ENCODE results near the gene TIMM17A.
"Not testable (repeated sequence)": the region's sequence is repeated elsewhere in the genome, so short reads cannot be mapped to it uniquely, and the experiment has no call there.

The TIMM17A gene

DNA sequence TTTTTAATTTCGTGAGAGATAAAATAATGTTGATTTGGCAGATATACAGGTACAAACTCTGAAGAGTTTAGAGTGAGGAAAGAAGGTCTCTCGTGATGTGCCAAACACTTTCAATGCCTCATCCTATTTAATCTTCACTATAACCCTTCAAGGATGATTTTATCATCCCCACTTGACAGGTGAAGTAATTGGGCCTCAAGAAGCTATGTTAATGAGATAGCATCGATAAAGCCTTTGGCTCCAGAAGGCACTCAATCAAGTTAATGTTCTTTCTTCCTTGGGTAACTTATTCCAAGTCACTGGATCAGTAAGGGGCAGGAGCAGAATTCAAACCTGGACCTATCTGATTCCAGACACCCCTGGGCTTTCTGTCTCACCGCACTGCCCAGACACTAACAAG, 16.2 kb upstream of the TIMM17A start:
- H3K27ac ChIP-seq = no peak overlapping the region
- no peak for DNase-seq (ENCODE audit: low read depth, low spot score)

DNA sequence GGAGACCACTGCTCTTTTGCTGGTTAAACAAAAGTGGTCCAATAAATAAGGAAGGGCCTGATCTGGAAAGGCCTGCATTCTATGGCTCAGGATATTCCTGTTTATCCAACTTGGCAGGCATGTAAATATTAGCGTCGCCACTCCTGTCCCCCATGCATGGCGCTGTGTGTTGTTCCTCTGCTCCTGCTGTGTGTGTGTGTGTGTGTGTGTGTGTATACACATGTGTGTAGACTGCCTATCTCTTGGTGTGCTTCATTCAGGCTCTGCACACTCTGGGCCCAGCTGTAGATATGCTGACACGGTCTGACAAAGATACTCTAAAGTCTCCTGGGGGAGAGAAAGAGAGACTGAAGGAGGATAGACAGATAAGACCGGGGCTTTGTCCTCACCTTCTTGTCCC, 15.7 kb upstream of the TIMM17A start:
- no peak for DNase-seq (ENCODE audit: low read depth, low spot score)
- H3K27ac ChIP-seq = no peak overlapping the region

DNA sequence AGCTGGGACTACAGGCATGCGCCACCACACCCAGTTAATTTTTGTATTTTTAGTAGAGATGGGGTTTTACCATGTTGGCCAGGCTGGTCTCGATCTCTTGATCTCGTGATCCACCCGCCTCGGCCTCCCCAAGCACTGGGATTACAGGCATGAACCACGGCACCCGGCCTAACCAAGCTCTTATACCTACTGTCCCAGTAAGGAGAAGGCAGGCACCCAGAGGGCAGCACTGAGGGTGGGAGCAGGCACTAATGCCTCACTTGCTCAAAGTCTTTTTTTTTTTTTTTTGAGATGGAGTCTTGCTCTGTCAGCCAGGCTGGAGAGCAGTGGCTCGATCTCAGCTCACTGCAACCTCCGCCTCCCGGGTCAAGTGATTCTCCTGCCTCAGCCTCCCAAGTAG, 15.0 kb upstream of the TIMM17A start:
- not testable (repeated sequence) for DNase-seq (ENCODE audit: low read depth, low spot score); H3K27ac ChIP-seq

DNA sequence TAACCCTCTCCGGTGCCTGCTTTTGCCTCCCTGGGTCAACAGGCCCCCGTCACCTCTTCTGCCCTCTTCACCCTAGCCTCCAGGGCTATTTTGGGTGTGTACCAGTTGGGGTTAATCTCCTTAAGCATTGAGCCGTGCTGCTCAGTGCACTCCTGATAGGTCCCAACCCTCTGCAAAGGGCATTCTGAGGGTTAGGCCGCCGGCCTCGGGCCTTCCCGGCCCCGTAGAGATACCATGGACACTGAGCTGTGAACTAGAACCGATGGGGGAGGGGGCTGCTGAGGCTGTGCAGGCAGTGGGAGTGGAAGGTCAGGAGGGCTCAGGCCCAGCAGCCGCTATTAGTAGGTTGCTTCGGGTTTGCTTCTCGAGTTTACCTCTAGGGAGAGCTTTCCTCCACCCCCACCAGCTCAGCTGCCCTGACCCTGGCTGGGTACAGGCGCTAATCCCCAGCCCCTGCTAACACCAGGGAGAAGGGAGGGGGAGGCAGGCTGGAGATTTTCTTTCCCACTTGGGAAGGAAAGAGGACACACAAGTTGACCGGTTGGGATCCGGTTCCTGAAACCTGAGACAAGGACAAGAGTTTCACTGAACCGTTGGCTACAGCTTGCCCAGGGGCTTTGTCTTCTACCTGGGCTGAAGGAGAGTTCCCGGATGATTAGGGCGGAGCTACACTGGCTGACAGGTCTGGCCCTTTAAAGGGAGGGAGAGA, 13.7 kb upstream of the TIMM17A start:
- H3K27ac ChIP-seq = no peak overlapping the region
- no peak for DNase-seq (ENCODE audit: low read depth, low spot score)

DNA sequence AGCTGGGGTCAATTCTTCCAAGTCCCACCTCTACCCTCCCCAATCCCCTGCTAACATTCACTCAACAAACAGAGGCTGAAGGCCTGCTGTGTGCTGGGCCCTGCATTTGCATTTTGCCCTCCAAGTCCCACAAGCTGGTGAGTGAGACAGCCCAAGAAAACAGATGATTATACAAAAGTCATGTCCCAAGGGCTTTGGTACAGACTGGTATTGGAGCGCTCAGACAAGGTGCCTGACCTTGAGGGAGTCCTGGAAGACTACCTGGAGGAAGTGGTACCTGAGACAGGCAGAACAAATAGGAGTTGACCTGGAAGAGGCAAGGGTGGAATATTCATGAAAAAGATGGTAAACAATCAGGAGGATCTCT, 13.2 kb upstream of the TIMM17A start:
- DNase-seq (ENCODE audit: low read depth, low spot score) = no peak
- no peak overlapping the region for H3K27ac ChIP-seq

DNA sequence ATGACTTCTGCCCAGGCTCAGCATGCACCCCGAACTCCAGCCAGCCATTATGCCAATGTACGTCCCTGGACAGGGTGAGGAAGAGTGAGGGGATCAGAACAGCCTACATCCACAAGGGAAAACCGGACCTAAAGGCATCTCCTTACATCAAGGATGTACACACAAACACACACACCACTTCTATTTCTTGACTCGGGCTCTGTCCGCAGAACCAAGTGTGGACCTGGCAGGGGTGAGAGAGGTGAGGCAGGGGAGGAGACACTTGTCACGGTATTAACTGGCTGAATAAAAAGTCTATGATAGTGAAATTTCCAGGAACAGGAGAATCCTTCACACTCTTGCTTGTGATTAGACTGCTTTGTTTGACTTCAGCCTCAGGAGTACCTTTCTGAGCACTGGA, 11.3 kb upstream of the TIMM17A start:
- no peak for DNase-seq (ENCODE audit: low read depth, low spot score)
- no peak overlapping the region for H3K27ac ChIP-seq

DNA sequence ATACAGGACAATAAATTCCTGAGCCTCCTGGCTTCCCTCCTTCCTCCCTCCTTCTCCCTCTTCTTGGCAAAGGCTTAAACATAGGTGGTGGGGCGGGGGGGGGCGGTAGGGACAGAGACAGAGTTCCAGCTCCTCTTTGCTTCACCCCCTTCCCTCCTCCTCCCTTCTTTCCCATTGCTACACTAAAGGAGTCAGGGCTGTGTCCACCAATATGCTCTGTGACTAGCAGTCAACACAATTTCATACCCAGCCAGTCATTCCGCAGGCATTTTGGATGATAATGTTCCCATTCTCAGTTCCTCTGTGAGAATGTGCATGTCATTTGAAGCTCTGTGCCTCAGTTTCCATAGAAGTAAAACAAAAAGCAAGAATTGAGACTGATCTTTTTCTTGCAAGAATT, 10.7 kb upstream of the TIMM17A start:
- no peak overlapping the region for H3K27ac ChIP-seq
- no peak for DNase-seq (ENCODE audit: low read depth, low spot score)

DNA sequence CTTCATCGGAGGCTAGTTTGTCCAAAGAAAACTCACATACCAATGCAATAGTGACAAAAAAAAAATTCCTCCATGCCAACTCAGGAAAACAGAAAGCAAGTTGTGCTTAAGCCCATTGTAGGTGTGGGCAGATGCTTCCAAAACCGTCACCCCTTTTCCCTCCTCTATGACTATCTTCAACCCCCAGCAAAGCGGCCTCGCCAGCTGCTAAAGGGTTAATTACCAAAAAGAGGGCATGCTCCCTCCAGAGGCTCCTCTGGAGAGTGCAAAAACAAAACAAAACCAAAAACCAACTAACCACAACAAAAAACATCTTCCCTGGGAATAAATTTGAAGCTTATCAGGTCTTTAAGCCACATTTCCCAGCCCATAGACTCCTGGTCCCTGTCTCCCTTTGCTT, 10.1 kb upstream of the TIMM17A start:
- H3K27ac ChIP-seq = no peak overlapping the region
- no peak for DNase-seq (ENCODE audit: low read depth, low spot score)

DNA sequence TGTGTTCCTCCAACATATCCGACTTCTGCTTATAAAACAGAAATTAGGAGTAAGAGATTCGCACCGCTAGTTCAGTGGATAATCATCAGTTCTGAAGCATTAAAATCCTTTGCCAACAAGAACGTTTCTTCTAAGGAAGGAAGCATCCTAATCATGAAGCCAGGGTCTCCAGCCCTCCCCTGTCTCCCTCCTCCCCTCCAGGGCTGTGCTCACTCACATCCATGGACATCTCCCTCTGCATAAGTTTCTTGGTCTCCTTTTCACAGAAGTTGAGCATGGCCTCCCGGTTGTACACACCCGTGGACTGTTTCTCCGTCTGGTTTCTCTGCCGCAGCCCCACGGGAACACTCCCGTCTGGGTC, 9.5 kb upstream of the TIMM17A start:
- DNase-seq (ENCODE audit: low read depth, low spot score) = no peak
- no peak overlapping the region for H3K27ac ChIP-seq

DNA sequence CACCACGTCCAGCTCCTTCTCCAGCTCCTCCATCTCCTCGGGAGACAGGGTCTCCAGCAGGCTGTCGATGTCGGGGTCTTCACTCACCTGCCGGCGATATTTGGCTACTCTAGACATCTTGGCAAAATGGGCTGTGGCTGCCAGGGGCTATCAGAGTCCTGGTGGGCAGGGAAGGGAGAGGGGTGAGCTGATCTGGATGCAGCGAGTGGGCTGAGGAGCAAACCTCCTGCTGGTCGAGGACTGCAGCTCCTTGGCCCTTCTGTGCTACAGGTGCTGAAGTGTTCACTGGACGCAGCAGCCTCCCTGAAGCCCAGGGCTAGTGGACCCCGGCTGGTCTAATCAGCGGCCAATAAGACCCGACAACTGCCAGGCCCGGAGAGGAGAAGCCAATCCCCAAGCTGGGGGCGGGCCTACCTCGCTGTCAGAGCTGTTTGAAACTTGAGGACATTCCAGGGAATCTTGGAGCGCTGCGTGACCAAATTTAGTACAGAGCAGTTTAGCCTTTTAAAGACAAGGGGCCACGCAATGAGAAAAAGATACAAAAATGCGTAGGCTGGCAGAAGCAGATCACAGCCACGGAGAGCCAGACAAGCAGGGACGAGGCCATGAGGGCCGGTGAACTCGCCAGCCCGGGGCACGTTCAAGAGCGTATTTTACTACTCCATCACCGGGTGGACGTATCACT, 8.9 kb upstream of the TIMM17A start, which contains the start of gene LMOD1:
LMOD1 (minus strand) TSS at position 325 of the 685 bp plus-strand sequence; CDS start at position 117, 208 bp downstream.
- no peak within 1 kb of the TSS for H3K27ac ChIP-seq
- DNase-seq (ENCODE audit: low read depth, low spot score) = no peak

DNA sequence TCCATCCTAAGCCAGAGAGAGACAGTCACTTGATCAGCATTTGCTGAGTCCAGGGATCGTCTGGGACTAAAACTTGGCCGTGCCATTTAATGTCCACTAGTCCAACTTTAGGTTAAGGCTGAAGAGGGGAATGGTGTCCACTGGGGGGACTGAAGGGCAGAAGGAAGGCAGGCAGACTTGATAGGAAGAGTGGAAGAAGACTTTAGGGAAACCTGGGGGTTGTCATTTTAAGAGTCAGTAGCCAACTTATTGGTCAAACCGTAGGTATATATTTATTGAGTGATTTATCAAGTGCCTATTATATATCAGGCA, 7.7 kb upstream of the TIMM17A start:
- no peak for DNase-seq (ENCODE audit: low read depth, low spot score)
- H3K27ac ChIP-seq = no peak overlapping the region

DNA sequence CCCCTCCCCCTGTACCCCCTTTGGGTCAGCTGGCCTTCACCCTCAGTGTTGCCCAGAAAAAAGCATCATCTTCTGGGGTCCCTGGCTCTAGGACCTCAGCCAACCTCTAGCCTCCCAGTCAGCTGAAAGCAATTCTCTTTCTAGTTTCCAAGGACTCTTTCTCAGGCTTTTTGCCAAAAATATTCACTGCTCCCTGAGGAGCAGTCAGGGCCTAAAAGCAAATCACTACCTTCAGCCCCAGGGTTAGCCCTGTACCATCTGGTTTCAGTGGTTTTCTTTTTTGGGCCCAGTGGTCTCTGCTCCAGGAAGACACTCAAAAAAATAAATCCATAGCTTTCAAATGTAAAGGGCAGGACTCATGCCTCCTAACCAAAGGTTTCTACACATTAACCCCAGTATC, 5.8 kb upstream of the TIMM17A start:
- no peak for DNase-seq (ENCODE audit: low read depth, low spot score)
- no peak overlapping the region for H3K27ac ChIP-seq

DNA sequence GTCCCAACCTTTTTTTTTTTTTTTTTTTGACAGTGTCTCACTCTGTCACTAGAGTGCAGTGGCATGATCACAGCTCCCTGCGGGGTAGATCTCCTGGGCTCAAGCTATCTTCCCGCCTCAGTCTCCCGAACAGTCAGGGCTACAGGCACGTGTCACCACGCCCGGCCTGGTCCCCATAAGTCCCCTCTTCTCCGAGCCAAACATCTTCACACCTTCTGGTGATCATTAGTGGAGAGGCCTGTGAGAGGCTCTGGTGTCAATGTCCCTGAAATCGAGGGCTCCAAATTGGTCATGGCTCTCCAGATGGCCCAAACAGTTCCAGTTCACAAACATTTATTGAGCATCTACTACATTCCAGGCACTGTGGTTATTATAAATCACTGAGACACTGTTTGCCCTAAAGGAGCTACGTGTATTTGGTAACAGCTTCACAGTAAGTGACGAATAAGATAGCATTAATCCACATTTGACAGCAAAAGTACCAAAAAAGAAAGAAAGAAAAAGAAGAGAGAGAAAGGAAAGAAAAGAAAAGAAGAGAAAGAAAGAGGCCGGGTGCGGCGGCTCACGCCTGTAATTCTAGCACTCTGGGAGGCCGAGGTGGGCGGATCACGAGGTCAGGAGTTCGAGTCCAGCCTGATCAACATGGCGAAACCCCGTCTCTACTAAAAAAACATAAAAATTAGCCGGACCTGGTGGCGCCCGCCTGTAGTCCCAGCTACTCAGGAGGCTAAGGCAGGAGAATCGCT, 867 bp upstream of the TIMM17A start:
- no peak for DNase-seq (ENCODE audit: low read depth, low spot score)

DNA sequence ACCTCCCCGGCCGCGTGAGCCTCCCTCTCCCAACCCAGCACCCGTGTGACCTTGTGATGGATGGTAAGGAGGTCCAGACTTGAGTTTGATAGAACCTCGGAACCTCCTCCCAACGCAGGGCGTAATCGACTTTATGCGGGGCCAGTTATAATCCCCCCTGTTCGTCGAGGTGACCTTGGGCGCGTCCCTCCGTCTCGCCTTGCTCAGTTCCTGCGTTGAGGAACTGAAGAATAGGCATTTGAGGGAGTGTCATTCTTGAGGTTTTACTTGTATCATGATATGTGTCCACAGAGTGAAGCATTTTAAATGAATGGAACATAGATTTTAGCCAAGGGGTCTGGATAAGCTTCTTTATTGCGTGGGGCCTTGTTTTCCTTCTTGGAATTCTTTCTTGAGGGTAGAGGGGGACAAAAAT, 433 bp downstream of the TIMM17A start:
- H3K27ac ChIP-seq = peak overlapping the region; percentile 46
- no peak for DNase-seq (ENCODE audit: low read depth, low spot score)

More for the DNA sequence above, 867 bp upstream of the TIMM17A start:
- peak overlapping the region; percentile 46 for H3K27ac ChIP-seq

DNA sequence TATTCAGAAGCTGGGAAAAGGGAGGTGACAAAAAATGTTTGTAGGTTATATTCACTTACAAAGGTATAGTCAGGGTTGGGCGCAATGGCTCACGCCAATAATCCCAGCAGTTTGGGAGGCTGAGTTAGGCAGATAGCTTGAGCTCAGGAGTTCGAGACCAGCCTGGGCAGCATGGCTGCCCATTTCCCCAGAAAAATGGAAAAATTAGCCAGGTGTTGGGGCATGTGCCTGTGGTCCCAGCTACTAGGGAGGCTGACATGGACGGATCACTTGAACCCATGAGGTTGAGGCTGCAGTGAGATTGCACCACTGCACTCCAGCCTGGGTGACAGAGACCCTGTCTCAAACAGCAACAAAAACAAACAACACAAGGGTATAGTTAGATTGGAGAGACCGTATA, 3.0 kb downstream of the TIMM17A start:
- no peak for DNase-seq (ENCODE audit: low read depth, low spot score)
- no peak overlapping the region for H3K27ac ChIP-seq

DNA sequence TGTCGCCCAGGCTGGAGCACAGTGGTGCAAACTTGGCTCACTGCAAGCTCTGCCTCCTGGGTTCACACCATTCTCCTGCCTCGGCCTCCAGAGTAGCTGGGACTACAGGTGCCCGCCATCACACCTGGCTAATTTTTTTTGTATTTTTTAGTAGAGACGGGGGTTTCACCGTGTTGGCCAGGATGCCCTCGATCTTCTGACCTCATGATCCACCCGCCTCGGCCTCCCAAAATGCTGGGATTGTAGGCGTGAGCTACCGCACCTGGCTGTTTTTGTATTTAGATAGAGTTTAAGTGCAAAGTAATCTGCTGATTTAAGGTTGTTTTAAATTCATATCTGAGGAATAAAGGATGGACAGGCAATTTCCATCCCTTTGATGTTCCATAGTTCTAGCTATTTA, 7.1 kb downstream of the TIMM17A start:
- not testable (repeated sequence) for DNase-seq (ENCODE audit: low read depth, low spot score); H3K27ac ChIP-seq

DNA sequence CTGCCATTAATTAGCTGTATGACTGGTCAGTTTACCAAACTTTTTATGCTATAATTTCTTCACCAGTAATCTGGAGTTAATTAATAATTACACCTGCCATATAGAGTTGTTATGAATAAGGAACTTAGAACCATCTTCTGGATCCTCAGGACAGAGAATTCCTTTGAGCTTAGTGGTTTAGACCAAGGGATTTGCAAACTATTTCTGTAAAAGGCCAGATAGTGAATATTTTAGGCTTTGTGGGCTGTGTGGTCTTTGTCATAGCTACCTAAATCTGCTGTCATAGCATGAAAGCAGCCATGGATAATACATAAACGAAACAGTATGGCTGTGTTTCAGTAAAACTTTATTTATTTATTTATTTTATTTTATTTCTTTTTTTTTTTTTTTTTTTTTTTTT, 9.0 kb downstream of the TIMM17A start:
- H3K27ac ChIP-seq = no peak overlapping the region
- no peak for DNase-seq (ENCODE audit: low read depth, low spot score)

DNA sequence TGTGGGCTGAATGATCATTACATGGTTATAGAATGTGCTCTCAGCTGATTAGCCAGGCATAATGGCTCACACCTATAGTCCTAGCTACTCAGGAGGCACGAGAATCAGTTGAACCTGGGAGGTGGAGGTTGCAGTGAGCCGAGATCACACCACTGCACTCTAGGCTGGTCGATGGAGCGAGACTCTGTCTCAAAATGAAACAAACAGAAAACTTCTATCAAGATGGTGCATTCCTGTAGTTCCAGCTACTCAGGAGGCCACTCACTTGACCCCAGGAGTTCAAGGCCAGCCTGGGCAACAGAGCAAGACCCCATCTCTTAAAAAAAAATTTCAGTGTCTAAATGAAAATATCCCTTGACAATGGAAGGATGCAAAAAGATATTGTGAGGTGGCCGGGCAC, 10.9 kb downstream of the TIMM17A start:
- no peak overlapping the region for H3K27ac ChIP-seq
- no peak for DNase-seq (ENCODE audit: low read depth, low spot score)

DNA sequence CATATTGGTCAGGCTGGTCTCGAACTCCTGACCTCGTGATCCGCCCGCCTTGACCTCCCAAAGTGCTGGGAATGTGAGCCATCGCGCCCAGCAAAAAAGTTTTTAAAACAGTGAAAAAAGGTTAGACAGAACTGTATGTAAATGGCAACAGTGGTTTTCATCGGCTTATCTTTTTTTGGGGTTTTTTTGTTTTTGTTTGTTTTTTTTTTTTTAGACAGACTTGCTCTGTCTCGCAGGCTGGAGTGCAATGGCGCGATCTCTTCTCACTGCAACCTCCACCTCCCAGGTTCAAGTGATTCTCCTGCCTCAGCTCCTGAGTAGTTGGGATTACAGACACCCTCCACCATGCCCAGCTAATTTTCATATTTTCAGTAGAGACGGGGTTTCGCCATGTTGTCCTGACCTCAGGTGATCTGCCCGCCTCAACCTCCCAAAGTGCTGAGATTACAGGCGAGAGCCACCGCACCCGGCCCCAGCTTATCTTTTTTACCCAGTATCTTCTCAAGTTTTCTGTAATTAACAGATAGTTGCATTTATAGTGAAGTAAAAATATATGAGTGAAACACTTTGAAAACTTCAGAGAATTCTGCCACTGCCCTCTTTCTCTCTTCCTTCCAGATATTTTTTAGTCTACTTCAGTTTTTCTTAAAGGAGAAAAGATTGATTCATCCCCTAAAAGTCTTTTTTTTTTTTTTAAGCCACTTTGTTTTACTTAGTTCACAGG, 13.1 kb downstream of the TIMM17A start:
- no peak overlapping the region for H3K27ac ChIP-seq
- DNase-seq (ENCODE audit: low read depth, low spot score) = no peak

DNA sequence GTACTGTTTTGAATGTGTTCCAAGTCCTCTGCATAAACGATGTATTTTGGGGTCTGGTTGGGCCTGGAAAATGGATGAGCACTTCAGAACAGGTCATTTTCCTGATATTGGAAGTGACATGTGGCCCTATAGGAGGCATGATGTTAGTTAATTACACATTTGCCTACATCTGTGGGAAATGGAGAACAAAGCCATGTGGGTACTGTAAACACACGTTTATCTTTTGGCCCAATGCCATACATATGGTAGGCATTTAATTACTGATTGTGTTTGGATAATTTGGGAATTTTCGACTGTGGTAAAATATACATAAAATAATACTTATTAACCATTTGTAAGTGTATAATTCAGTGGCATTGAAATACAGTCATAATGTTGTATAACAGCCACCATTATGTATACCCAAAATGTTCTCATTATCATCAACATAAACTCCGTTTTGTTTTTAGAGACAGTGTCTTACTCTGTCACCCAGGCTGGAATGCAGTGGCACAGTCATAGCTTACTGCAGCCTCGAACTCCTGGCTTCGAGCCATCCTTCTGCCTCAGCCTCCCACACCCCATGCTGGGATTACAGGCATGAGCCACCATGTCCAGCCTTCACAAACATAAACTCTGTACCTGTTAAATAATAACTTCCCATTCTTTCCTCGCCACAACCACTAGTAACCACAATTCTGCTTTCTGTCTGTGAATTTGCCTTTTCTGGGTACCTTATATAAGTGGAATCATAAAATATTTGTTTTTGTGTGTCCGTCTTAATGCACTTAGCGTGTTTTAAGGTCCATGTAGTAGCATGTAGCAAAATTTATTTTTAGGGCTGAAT, 15.2 kb downstream of the TIMM17A start:
- no peak for DNase-seq (ENCODE audit: low read depth, low spot score)
- H3K27ac ChIP-seq = no peak overlapping the region

All from epithelial cell of prostate (primary cell).